PC-3 (cell line): ENCODE results near the gene ZNF407.

Source experiments
- CTCF ChIP-seq: fragments of 300-600 bp; sonication (generic); conservative IDR thresholded peaks from 2 replicates; pipeline ENCODE4 v1.5.1; 2017; ENCODE audit warnings: antibody characterized with exemption, low read depth, mild to moderate bottlenecking, low read length
- EZH2phosphoT487 ChIP-seq: fragments of 300-600 bp; sonication (generic); IDR thresholded peaks from 2 replicates; pipeline ENCODE4 v1.6.1; 2018; ENCODE audit warnings: mild to moderate bottlenecking, antibody characterized with exemption, low read length, borderline replicate concordance

GRCh38 chr18:74662622-74663021 is 65.0 kb downstream of the ZNF407 start:
- no peak for TF ChIP-seq CTCF
- no peak for TF ChIP-seq EZH2phosphoT487
